GM06990 (cell line): Measurements from ENCODE around the gene CUL1.

Experiments used
- DNase-seq: peaks from one replicate; pipeline ENCODE4 v3.0.0-alpha.2; 2011; ENCODE audit not compliant: insufficient read length; ENCODE audit errors: extremely low read depth
- H3K27me3 ChIP-seq: replicated peaks from 2 replicates; pipeline ENCODE4 v1.6.0; 2011; ENCODE audit warnings: low read length; ENCODE audit not compliant: control insufficient read depth, insufficient read depth
- H3K36me3 ChIP-seq: 2 replicates; pipeline ENCODE4 v1.5.1; 2011; ENCODE audit warnings: low read length; ENCODE audit not compliant: control insufficient read depth, insufficient read depth
- H3K4me3 ChIP-seq: replicated peaks from 2 replicates; pipeline ENCODE4 v1.5.1; 2011; ENCODE audit warnings: low read depth, mild to moderate bottlenecking, control low read depth, low read length
- TF ChIP-seq, protein P1 (sequence below): IDR thresholded peaks from 2 replicates; pipeline ENCODE4 v1.5.1; 2011; ENCODE audit warnings: low read length, control low read depth, mild to moderate bottlenecking, inconsistent platforms; ENCODE audit not compliant: insufficient read depth, poor library complexity, severe bottlenecking

CUL1 gene

DNA sequence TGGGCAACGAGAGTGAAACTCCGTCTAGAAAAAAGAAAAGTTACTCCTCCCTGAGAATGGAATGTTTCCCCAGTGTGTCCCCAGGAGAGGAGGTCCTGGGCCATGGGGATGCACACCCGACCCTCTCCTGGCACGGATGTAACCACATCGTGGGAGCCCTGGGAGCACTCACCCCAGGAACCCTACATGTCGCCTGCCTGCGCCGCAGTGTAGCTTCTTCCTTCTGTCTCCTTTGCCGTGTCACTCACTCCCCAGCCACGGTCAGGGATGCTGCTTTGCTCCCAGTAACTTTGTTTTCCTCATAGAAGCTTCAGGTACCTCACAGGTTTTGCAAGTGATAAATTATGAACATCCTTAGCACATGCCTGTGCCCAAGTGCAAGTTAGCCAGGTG, 103.4 kb downstream of the CUL1 start:
- H3K36me3 ChIP-seq, result peaks cover 24% of the 10 kb centered on the region
- H3K4me3 ChIP-seq, result no peak overlapping the region
- TF ChIP-seq, protein P1, sequence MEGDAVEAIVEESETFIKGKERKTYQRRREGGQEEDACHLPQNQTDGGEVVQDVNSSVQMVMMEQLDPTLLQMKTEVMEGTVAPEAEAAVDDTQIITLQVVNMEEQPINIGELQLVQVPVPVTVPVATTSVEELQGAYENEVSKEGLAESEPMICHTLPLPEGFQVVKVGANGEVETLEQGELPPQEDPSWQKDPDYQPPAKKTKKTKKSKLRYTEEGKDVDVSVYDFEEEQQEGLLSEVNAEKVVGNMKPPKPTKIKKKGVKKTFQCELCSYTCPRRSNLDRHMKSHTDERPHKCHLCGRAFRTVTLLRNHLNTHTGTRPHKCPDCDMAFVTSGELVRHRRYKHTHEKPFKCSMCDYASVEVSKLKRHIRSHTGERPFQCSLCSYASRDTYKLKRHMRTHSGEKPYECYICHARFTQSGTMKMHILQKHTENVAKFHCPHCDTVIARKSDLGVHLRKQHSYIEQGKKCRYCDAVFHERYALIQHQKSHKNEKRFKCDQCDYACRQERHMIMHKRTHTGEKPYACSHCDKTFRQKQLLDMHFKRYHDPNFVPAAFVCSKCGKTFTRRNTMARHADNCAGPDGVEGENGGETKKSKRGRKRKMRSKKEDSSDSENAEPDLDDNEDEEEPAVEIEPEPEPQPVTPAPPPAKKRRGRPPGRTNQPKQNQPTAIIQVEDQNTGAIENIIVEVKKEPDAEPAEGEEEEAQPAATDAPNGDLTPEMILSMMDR, result no peak
- H3K27me3 ChIP-seq, result no peaks in the 10 kb centered on the region
- DNase-seq, result no peak

DNA sequence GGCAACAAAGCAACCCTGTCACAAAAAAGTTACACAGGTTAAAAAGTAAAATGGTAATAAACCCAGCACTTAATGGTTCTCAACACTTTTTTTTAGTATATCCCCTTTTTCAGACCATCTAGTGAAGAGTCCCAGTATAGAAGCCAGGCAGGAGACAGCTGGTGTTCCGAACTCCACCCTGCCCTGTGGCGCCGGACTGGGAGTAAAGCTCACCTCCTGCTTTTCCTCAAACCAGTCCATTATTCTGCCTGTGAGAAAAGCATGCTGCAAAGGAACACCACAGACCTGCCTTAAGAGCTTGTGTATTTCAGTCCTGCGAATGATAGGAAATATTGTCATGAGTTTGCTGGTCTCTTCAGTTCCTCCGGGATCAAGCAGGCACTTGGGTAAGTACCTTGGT, 104.4 kb downstream of the CUL1 start:
- Histone ChIP-seq H3K36me3 (peaks cover 27% of the 10 kb centered on the region), H3K27me3 (no peaks in the 10 kb centered on the region), H3K4me3 (no peak overlapping the region)
- TF ChIP-seq, protein P1, result no peak
- DNase-seq, result no peak

DNA sequence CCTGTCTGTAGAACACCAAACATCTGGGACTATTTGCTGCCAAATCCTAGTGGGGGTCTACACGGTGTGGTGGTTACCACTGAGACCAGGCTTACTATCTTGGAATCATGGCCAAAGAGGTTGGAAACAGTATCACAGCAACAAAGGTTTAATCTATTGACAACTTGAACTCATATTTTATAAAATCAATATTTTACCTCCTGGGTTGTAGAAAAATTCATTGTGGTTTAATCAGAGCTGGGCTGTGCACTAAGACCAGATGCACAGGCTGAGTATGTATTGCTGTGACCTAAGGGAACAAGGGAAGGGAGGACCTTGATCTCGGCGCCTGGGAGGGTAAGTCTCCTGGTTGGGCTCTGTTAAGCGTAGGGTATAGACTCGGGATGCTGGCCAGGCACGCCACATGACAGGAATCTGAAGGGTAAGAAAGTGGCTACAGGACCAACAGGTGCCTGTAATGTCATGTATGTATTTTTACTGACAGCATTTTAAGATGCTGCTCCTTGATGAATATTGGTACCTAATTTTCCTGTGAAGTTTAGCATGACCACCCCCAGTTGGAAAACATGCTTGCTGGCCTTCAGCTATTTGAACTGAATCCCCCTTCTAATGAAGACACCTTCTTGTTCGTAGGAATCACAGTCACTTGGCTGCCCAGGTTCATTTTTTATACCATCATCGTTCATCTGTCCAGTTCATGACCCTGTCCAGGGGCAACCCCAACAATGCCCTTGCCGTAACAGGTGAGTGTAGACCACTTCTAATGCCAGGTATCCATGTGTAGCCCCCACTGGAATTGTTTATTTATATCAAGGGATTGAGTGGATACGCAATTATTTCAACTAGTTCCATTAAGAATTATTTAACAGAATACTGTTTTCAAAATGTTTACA, 105.9 kb downstream of the CUL1 start:
- no peaks in the 10 kb centered on the region for H3K27me3 ChIP-seq
- TF ChIP-seq, protein P1, result no peak
- no peak for DNase-seq
- peaks cover 30% of the 10 kb centered on the region for H3K36me3 ChIP-seq
- no peak overlapping the region for H3K4me3 ChIP-seq

DNA sequence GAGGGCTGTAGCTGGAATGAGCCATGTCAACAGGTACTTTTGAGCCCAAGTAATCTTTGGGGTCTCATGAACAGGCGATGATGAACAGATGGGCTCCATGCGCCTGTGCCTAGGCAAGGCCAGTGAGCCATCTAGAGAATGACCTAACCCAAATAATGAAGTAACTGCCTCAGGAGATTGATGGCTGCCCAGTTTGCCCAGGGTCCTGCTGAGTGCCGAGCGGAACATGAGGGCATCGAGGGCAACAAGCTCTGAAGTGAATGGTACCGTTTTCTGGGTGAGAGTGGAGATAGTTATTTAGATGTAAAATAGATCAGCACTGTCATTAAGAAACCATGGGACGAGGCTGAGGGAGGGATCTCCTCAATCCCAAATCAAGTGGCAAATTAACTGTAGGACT, 107.5 kb downstream of the CUL1 start:
- TF ChIP-seq, protein P1, result no peak
- no peak for DNase-seq
- peaks cover 24% of the 10 kb centered on the region for H3K36me3 ChIP-seq
- no peaks in the 10 kb centered on the region for H3K27me3 ChIP-seq
- H3K4me3 ChIP-seq, result no peak overlapping the region

DNA sequence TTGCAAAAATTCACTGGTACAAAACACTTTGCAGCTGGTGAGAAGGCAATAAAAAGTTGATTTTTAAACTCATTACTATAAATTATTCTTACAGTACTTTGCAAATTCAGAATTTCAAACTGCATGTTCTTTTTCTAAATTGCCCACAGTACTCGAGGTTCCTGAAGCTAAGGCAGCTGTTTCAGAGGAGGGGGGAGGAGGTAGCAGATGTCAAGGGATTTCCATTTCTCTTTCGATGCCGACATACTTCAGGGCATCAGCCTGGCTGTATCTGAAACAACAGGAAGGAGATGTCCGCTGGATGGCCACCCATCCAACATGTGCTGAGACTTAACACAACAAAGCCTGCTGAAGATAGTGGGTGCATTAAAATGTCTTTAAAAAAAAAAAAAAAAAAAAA, 108.7 kb downstream of the CUL1 start:
- no peak for DNase-seq
- Histone ChIP-seq H3K27me3 (no peaks in the 10 kb centered on the region), H3K4me3 (no peak overlapping the region), H3K36me3 (peaks cover 19% of the 10 kb centered on the region)
- TF ChIP-seq, protein P1, result no peak
